CD4-positive, alpha-beta T cell treated with Interleukin-12 subunit alpha and Interleukin-12 subunit beta, for 1 hour (primary cell): ENCODE results near the gene PREB.

Experiments
- DNase-seq: peaks from one replicate; pipeline ENCODE4 v3.0.0-alpha.2; 2020

The PREB gene

GRCh38 chr2:27094353-27094984 lies 40.0 kb downstream of the PREB start:
- no peak for DNase-seq

DNA sequence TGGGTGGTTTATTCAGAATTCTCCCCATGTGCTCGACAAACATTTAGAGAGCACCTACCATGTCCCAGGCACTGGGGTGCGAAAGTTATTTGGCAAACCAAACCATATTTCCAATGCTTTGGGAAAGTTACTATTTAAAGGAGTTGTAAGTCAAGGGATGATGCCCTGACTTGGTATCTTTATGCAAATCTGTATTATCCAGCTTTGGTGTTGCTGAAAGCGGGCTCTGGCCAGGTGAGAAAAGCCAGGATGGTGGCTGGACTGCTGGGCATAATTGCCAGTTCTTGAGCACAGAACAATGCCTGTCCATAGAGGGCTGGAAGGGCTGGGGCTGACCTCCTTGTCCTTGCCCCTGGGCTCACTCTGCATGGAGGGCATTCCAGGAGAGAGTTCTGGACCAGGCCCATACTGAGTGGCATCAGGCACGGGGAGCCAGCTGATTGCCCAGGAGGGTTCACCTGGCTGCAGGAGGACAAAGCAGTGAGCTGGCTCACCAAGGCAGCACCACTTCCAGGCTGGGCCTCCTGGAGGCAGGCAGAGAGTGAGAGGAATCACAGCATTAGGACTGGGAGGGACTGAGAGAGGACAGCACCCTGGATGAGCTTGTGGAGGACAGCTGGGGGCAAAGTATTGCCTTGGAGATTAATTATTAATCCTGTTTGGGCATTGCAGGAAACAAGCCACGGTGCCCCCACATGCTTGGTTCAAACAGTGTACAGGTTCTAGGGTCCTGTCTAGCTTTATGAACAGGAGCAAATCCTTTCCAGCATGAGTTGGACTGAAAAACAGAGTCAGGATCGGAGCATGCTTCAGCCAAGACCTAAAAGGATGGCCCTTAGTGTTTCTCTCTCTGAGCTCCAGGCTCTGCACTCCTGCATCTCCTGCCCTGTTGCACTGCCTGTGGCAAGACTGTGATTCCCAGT lies 40.7 kb downstream of the PREB start:
- DNase-seq = no peak

DNA sequence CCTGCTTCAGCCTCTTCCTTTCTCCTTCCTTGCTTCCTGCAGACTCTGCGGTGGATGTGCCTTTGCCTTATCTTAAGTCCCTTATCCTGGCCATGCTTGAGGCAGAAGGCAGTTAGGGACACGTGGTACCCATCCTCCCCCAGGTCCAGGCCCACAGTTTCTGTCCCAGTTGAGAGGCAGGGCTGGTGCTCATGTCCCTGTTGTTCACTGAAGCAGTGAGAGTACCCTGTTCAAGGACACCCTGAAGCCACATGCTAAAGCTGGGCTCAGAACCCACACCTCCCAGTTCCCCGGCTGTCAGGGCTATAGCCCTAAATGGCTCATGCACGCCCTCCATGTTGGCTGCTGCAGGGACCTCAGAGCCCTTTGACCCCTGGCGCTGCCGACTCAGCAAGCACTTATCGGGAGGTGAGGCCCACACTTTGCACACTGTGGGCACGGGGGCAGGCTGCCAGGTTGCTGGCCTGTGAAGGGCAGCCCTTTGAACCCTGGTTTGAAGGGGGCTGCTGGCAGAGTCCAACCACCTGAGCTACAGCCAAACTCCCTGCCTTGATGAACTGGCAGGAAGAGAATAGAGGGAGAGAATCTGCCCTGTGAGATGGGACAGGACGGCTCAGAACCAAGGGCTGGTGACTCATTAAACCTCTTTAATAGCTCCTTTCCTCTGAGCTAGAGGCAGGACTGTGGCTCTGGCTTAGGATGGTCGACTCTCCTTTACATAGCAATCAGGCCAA lies 41.6 kb downstream of the PREB start:
- DNase-seq = no peak

DNA sequence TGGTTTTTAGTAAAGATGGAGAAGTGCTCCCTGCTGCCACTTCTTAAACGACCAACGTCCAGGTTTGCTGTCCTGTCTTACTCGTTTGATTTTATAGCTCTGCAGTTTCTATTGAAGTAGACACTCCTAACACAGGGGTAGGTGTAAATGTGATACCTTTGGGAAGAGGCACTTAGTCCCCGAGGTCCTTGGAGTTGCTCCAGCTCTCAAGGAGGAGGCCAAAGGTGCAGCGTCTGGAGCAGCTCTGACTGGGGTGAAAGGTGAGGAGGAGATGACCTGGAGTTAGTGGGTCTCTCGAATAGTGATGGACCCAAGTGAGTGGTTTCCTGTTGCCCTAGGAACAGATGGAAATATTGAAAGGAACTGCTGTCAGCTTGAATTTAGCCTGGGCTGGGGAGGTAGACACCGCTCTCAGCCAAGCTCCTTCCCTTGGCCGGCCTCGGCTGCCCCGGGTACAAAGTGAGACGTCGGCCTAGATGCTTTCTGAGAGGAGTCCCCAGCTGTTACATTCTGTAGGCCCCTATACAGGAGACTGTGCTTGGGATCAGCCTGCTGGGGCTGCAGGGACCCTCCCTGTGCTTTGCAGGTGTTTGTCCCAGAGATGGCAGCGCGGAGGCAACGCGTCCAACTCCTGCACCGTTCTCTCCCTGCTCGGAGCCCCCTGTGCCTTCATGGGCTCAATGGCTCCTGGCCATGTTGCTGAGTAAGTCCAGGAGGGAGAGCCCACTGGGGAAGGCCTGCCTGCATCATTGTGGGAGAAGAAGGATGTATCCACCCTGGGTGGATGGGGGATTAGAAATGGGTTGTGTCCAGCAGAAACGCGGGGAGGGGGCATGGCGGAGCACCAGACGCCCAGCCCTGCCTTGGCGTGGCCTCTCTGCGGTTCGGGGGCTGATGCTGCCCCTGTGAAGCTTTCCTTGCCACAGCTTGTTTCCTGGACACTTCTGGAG lies 42.4 kb downstream of the PREB start:
- no peak for DNase-seq

DNA sequence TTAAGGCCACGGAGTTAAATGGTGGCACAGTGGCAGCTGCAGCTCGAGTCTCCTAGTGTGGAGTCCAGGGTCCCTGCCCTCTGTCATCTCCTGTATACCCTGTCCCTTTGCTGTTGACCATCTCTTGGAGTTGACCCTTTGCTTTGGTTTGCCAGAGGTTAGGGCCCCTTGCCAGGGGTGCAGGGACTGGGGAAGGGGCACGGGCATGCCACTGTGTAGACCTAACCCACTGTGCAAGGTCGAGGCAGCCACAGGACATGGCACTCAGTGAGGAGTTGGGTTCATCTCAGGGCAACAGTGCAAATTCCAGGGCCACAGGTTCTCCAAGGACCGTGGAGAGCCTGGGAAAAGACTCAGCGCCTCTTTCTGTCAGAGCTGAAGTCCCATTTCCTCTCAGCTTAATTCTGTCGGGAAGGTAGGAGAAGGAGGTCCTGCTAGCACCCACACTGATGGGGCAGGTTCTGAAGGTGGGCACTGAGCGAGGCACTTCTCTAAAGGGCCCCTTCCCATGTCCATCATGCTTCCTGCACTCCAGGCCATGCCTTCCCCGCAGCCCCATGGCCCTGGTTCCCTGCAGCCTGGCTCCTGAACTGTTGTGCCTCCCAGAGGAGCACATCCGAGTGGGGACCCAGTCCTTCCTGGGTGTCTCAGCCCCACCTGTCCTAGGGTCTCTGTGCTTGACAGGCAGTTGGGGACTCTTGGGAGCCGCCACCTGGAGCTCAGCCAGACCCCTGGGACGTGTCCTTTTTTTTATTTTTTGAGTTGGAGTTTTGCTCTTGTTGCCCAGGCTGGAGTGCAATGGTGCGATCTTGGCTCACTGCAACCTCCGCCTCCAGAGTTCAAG lies 45.1 kb downstream of the PREB start:
- DNase-seq = no peak

DNA sequence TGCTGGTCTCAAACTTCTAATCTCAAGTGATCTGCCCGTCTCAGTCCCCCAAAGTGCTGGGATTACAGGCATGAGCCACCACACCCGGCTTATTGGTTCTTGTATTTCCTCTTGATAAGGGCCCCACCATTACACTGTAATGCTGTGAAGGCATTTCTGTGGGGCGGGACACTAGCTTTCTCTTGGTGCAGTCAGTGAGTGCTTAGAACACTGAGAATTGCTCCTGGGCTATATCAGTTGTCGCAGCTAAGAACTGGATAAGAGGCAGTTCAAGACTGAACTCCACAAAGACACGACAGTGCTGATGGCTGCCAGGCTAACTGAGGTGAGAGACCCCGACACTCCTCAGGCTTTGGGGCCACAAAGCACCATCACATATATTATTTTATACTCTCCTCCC lies 45.8 kb downstream of the PREB start:
- DNase-seq = no peak

- DNase-seq = no peak
Observed at GRCh38 chr2:27087823-27088410, 46.5 kb downstream of the PREB start.

DNA sequence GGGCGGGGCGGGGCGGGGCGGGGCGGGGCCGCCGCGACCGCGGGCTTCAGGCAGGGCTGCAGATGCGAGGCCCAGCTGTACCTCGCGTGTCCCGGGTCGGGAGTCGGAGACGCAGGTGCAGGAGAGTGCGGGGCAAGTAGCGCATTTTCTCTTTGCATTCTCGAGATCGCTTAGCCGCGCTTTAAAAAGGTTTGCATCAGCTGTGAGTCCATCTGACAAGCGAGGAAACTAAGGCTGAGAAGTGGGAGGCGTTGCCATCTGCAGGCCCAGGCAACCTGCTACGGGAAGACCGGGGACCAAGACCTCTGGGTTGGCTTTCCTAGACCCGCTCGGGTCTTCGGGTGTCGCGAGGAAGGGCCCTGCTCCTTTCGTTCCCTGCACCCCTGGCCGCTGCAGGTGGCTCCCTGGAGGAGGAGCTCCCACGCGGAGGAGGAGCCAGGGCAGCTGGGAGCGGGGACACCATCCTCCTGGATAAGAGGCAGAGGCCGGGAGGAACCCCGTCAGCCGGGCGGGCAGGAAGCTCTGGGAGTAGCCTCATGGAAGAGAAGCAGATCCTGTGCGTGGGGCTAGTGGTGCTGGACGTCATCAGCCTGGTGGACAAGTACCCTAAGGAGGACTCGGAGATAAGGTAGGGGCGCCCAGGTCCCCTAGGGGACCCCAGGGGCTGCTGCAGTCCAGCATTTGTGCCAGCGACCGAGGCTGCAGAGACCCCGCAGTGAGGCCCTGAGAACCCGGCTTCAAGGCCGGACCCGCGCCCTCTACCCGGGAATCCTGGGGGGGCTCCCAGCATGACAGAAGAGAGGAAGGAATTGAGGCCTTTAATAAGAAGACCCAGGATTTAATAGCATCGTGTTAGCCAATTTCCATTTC lies 47.5 kb downstream of the PREB start, which contains the start of gene KHK:
KHK (plus strand) TSS at position 49 of the 870 bp plus-strand sequence; CDS start at position 537, 488 bp downstream.
- no peak for DNase-seq

DNA sequence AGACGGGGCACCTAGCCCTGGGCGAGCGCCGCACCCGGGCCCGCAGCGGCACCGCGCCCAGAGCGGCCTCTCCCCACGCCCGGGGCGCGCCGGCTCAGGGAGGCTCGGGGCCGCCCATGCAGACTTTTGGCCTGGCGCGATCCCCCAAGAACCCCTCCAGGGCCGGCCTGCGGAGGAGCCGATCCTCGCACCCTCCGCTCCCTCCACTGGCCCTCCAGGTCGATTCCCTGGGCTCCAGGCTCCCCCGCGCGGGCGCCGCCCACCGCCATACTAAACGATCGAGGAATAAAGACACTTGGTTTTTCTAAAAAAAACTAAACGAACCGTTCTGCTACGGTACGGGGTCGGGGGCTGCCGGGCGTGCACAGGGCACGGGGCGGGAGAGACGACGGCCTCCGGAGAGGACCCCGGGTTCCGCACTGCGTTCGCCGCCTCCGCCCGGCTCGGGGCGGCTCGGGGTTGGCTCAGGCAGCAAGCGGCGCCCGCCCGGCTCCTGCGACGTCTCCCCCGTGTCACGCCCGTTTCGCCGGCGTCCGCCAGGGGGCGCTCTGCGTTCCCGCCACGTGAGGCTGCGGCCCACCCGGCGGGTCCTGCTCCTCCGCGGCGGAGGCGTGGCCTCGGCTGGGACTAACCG lies 48.2 kb downstream of the PREB start:
- peak; percentile 98 for DNase-seq

DNA sequence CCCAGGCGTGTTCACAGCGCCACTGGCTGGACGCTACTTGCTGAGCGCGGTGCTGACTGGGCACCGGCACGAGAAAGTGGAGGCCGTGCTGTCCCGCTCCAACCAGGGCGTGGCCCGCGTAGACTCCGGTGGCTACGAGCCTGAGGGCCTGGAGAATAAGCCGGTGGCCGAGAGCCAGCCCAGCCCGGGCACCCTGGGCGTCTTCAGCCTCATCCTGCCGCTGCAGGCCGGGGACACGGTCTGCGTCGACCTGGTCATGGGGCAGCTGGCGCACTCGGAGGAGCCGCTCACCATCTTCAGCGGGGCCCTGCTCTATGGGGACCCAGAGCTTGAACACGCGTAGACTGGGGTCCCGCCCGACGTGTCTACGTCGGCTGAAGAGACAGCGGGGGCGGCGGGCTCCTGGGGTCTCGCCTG lies 48.8 kb downstream of the PREB start:
- peak; percentile 35 for DNase-seq

DNA sequence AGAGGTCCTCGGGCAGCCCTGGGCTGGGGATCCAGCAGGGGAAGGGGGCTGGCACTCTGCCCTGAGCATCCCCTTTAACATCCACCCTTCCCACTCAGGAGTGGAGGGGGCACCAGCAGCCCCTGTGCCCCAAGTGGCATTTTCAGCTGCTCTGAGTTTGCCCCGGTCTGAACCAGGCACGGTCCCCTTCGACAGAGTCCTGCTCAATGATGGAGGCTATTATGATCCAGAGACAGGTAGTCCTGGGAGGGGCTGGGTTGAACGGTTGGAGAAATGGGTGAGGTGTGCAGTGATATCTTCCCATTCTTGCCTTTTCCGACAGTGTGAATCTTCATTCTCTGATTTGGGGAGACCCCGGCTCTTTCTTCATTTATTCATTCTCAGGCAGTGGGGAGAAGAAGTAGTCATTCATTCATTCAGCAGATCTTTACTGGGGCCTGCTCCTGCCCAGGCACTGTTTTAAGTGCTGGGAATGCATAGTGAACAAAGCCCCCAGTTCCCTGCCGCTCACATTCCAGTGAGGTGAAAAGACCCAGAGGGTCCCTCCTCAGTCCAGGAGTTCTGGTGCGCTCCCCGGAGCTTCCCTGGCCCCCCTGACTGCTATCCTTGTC lies 49.3 kb downstream of the PREB start:
- DNase-seq = no peak

DNA sequence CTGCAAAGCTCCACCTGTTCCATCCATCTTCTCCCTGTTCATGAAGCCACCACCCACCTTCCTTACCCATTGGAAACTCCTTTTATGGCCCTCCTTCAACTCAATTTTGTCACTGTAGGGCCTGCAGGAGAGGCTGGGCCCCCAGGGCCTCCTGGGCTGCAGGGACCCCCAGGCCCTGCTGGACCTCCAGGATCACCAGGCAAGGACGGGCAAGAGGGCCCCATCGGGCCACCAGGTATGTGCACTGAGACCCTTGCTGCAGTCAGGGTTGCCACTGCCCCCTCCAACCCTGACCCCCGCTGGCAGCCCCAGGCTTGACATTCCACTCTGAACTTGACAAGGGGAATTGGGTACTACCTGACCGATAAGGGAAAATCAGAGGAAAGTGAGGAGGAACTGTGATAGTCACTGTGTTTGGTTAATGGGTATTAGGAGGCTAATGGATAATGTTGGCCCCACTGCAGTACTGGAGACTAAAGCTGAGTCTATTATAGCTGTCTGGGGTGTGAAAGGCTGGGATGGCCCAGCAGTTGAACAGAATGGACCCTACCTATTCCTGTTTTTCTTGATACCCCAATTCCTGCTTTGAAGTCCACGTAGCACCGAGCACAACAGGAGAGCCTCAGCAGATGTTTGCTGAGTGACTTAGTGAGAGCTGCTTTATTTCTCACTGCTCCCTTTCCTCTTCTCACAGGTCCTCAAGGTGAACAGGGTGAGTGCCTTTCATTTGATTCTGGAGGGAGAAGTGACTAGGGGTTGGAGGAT lies 50.0 kb downstream of the PREB start:
- DNase-seq = no peak

GRCh38 chr2:27083410-27084296 lies 50.8 kb downstream of the PREB start:
- no peak for DNase-seq

GRCh38 chr2:27082773-27083409 lies 51.5 kb downstream of the PREB start:
- DNase-seq = no peak

DNA sequence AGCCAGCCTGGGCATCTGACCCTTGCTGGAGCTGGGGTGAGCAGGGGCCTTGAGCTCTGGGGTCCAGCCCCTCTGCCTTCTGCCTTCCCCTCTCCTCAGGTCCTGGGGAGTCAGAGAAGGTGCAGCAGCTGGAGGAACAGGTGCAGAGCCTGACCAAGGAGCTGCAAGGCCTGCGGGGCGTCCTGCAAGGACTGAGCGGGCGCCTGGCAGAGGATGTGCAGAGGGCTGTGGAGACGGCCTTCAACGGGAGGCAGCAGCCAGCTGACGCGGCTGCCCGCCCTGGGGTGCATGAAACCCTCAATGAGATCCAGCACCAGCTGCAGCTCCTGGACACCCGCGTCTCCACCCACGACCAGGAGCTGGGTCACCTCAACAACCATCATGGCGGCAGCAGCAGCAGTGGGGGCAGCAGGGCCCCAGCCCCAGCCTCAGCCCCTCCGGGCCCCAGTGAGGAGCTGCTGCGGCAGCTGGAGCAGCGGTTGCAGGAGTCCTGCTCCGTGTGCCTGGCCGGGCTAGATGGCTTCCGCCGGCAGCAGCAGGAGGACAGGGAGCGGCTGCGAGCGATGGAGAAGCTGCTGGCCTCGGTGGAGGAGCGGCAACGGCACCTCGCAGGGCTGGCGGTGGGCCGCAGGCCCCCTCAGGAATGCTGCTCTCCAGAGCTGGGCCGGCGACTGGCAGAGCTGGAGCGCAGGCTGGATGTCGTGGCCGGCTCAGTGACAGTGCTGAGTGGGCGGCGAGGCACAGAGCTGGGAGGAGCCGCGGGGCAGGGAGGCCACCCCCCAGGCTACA lies 52.3 kb downstream of the PREB start:
- no peak for DNase-seq
